ENCODE results near the gene B3GNT4.
"Not testable (repeated sequence)": the region's sequence is repeated elsewhere in the genome, so short reads cannot be mapped to it uniquely, and the experiment has no call there.

DNA sequence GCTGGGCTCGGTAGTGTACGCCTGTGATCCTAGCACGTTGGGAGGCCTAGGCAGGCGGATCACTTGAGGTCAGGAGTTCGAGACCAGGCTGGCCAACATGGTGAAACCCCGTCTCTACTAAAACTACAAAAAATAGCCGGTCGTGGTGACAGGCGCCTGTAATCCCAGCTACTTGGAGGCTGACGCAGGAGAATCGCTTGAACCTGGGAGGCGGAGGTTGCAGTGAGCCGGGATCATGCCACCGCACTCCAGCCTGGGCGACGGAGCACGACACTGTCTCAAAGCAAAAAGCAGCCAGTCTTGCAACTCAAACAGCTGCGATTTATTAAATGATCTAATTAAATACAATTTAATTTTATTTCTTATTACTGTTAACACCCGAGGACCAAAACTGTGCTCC, 698 bp upstream of the B3GNT4 start:
- TF ChIP-seq, protein P1, sequence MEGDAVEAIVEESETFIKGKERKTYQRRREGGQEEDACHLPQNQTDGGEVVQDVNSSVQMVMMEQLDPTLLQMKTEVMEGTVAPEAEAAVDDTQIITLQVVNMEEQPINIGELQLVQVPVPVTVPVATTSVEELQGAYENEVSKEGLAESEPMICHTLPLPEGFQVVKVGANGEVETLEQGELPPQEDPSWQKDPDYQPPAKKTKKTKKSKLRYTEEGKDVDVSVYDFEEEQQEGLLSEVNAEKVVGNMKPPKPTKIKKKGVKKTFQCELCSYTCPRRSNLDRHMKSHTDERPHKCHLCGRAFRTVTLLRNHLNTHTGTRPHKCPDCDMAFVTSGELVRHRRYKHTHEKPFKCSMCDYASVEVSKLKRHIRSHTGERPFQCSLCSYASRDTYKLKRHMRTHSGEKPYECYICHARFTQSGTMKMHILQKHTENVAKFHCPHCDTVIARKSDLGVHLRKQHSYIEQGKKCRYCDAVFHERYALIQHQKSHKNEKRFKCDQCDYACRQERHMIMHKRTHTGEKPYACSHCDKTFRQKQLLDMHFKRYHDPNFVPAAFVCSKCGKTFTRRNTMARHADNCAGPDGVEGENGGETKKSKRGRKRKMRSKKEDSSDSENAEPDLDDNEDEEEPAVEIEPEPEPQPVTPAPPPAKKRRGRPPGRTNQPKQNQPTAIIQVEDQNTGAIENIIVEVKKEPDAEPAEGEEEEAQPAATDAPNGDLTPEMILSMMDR (IDR thresholded peaks at IDR 0.05; ENCODE audit: extremely low read depth in 1 of 2, insufficient read depth in 1 of 2, low read depth in 1 of 2, low read length in 2 of 2) = not testable (repeated sequence)
- not testable (repeated sequence) for TF ChIP-seq FOS (IDR thresholded peaks at IDR 0.05; ENCODE audit: borderline replicate concordance, insufficient read depth, low read length); POLR2A (IDR thresholded peaks at IDR 0.05; ENCODE audit: low read depth, low read length); EZH2 (IDR thresholded peaks at IDR 0.05; ENCODE audit: borderline replicate concordance, low read depth, low read length, severe bottlenecking)
